Kidney (tissue), 14 donors: ENCODE data around the gene ARSD. TPM values are rescaled to one million over a fixed set of nuclear protein-coding genes. Genes with fewer than 3 reads are reported as not detected.

Experiments used
- DNase-seq, 5 donors: peaks; one replicate each; pipeline ENCODE4 v3.0.0-alpha.2; 2013 to 2020
- FAIRE-seq: peaks from 2 replicates; lab custom pipeline; 2012; peaks lifted over from hg19 to GRCh38; lab: Jason Lieb, UNC
- H3K27ac ChIP-seq, 2 donors: one replicate each; pipeline ENCODE4 v1.7.0; 2013; ENCODE audit warnings: low read depth in 2 of 2, low read length in 2 of 2, inconsistent platforms in 1 of 2
- H3K27me3 ChIP-seq: one replicate; pipeline ENCODE4 v1.7.1; 2013; ENCODE audit warnings: low read length, inconsistent platforms; ENCODE audit not compliant: control insufficient read depth, insufficient read depth
- H3K36me3 ChIP-seq, 3 donors: one replicate each; pipeline versions ENCODE4 v1.7.0 to v1.7.1; 2013; ENCODE audit warnings: low read length in 3 of 3, control low read depth in 1 of 3, inconsistent platforms in 1 of 3; ENCODE audit not compliant: insufficient read depth in 3 of 3, control insufficient read depth in 2 of 3
- H3K4me1 ChIP-seq, 3 donors: one replicate each; pipeline versions ENCODE4 v1.7.0 to v1.7.1; 2013; ENCODE audit warnings: low read length in 3 of 3, inconsistent platforms in 1 of 3, low read depth in 1 of 3; ENCODE audit not compliant: control insufficient read depth in 2 of 3, insufficient read depth in 2 of 3
- H3K4me3 ChIP-seq, 3 donors: one replicate each; pipeline versions ENCODE4 v1.7.0 to v1.8.1; 2013; ENCODE audit warnings: low read length in 3 of 3, control low read depth in 1 of 3, inconsistent platforms in 1 of 3
- H3K9ac ChIP-seq, 3 donors: one replicate each; pipeline versions ENCODE4 v1.7.0 to v1.7.1; 2013; ENCODE audit warnings: low read length in 3 of 3, control low read depth in 1 of 3, inconsistent platforms in 1 of 3
- H3K9me3 ChIP-seq, 3 donors: one replicate each; pipeline versions ENCODE4 v1.7.0 to v1.7.1; 2013; ENCODE audit warnings: low read length in 3 of 3, control low read depth in 1 of 3, inconsistent platforms in 1 of 3; ENCODE audit not compliant: control insufficient read depth in 2 of 3, insufficient read depth in 1 of 3
- intact Hi-C: fragments of 100-400 bp; cut with DNase I; formaldehyde crosslinking; loops from one replicate; pipeline ENCODE4 v1.11.1; 2022
- polyA plus RNA-seq: library from polyadenylated mRNA; stranded (reverse); fragments of 350-450 nt; fragmentation: Illumina TruSeq; extraction: RNeasy Lipid Tissue Mini Kit (QIAGEN cat#74804); gene quantifications from one replicate; pipeline ENCODE4 v1.2.3, GENCODE V29; 2014; ENCODE audit warnings: low read depth, low replicate concordance; ENCODE audit not compliant: insufficient read depth
- total RNA-seq: library from RNA; stranded (reverse); fragmentation: NEBNext Ultra II Directional; extraction: Animal tissue kit (Norgen Biotek cat#: 25700); gene quantifications from one replicate; pipeline ENCODE4 v1.2.1, GENCODE V29; 2021
- TF ChIP-seq, protein P1 (sequence below): IDR thresholded peaks from 3 replicates; pipeline ENCODE4 v1.5.1; 2012; ENCODE audit warnings: mild to moderate bottlenecking, moderate library complexity, borderline replicate concordance; ENCODE audit not compliant: insufficient read depth; ENCODE audit errors: extremely low read depth
- donor health status: control.
- donor health status: control.
- donor health status: control.
- donor health status: control.
- donor health status: control.
- donor health status: DM: yes; HTN: yes; CAD: no.
- donor health status: Normal renal cell carcinoma (clear cell type).

Gene ARSD
- total and polyA plus RNA-seq, 2 donors from 2014 or later: 35.4 to 106 TPM

DNA sequence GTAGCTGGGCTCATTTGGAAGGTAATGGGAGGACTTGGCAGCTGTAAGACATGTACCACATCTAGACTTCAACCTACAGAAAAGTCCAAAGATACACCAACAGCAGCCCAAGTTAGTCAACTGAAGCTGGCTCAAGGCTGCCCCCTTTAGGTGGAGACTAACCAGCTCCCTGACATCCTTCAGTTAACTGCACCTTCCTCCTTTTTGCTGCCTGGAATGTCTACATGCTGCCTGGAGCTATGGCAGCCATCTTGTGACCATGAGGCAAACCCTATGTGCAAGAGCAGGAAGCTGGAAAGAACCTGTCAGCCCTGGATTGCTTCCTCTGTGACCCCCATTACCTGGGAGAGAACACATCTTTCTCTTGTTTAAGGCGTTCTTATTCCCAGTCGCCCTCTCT lies 25.8 kb downstream of the ARSD start:
- FAIRE-seq (no peak), DNase-seq (no peak)
- TF ChIP-seq, protein P1, sequence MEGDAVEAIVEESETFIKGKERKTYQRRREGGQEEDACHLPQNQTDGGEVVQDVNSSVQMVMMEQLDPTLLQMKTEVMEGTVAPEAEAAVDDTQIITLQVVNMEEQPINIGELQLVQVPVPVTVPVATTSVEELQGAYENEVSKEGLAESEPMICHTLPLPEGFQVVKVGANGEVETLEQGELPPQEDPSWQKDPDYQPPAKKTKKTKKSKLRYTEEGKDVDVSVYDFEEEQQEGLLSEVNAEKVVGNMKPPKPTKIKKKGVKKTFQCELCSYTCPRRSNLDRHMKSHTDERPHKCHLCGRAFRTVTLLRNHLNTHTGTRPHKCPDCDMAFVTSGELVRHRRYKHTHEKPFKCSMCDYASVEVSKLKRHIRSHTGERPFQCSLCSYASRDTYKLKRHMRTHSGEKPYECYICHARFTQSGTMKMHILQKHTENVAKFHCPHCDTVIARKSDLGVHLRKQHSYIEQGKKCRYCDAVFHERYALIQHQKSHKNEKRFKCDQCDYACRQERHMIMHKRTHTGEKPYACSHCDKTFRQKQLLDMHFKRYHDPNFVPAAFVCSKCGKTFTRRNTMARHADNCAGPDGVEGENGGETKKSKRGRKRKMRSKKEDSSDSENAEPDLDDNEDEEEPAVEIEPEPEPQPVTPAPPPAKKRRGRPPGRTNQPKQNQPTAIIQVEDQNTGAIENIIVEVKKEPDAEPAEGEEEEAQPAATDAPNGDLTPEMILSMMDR: no peak
- Histone ChIP-seq H3K9me3 (no peaks in the 10 kb centered on the region), H3K4me1 (peaks cover 0 to 3% (median 0%) of the 10 kb centered on the region in 3 donors), H3K36me3 (no peaks in the 10 kb centered on the region), H3K27ac (no peak overlapping the region), H3K9ac (no peak overlapping the region), H3K4me3 (no peak overlapping the region), H3K27me3 (no peaks in the 10 kb centered on the region)
- intact Hi-C loops: no loop called here

DNA sequence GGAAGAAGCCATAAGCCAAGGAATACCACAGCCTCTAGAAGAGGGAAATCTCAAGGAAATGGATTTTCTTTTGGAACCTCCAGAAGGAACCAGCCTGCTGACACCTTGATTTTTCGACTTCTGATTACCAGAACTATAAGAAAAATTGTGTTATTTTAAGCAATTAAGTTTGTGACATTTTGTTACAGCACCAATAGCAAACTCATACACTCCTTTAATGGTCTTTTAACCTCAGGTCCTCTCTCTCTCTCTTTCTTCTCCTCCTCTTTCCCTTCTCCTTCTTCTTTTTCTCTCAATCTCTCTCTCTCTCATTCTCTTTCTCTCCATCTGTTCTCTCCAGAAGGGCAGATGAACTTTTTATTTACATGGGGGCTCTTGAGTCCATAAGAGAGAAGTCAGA lies 26.3 kb downstream of the ARSD start:
- FAIRE-seq (no peak), DNase-seq (no peak)
- H3K36me3 ChIP-seq: no peaks in the 10 kb centered on the region
- intact Hi-C loops: no loop called here
- no peaks in the 10 kb centered on the region for H3K9me3 ChIP-seq
- peaks cover 0 to 3% (median under 1%) of the 10 kb centered on the region in 3 donors for H3K4me1 ChIP-seq
- no peak overlapping the region for H3K9ac ChIP-seq
- TF ChIP-seq, protein P1: no peak
- H3K27me3 ChIP-seq: no peaks in the 10 kb centered on the region
- no peak overlapping the region for H3K4me3 ChIP-seq
- no peak overlapping the region for H3K27ac ChIP-seq

DNA sequence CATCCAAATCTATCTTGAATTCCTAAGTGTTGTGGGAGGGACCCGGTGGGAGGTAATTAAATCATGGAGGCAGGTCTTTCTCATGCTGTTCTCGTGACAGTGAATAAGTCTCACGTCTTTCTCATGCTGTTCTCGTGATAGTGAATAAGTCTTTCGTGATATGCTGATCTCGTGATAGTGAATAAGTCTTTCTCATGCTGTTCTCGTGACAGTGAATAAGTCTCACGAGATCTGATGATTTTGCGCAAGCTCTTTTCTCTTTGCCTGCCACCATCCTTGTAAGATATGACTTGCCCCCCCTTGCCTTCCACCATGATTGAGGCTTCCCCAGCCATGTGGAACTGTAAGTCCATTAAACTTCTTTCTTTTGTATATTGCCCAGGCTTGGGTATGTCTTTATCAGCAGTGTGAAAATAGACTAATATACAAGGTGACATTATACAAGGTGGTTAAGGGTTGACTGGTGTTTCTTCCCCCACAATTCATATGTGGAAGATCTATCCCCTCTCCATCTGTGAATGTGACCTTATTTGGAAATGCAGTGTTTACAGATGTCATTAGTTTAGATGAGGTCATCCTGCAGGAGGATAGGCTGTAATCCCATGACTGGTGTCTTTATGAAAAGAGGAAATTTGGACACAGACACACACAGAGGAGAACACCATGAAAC lies 27.6 kb downstream of the ARSD start:
- FAIRE-seq (no peak), DNase-seq (no peak)
- Histone ChIP-seq H3K27me3 (no peaks in the 10 kb centered on the region), H3K36me3 (no peaks in the 10 kb centered on the region), H3K9me3 (no peaks in the 10 kb centered on the region), H3K27ac (no peak overlapping the region), H3K4me3 (no peak overlapping the region), H3K9ac (no peak overlapping the region), H3K4me1 (peaks cover 0 to 6% (median 3%) of the 10 kb centered on the region in 3 donors)
- TF ChIP-seq, protein P1: no peak
- intact Hi-C loops: no loop called here
